Ascending aorta (tissue), 2 donors: ENCODE measurements around the gene TENT5C. TPM values are rescaled to one million over a fixed set of nuclear protein-coding genes. Genes with fewer than 3 reads are reported as not detected.

Experiments used
- DNase-seq, 2 donors: peaks; one replicate each; pipeline ENCODE4 v3.0.0-alpha.2; 2019; ENCODE audit warnings: low spot score in 2 of 2
- H3K27ac ChIP-seq, 2 donors: fragments of 200-600 bp; sonication (generic); one replicate each; pipeline ENCODE4 v1.5.1; 2016 to 2017; ENCODE audit warnings: mild to moderate bottlenecking in 1 of 2
- H3K27me3 ChIP-seq: fragments of 200-600 bp; sonication (generic); one replicate; pipeline ENCODE4 v1.5.1; 2017
- H3K36me3 ChIP-seq, 2 donors: fragments of 200-600 bp; sonication (generic); one replicate each; pipeline ENCODE4 v1.5.1; 2016
- H3K4me1 ChIP-seq, 2 donors: fragments of 200-600 bp; sonication (generic); one replicate each; pipeline ENCODE4 v1.5.1; 2016 to 2017; ENCODE audit warnings: mild to moderate bottlenecking in 1 of 2
- H3K4me3 ChIP-seq, 2 donors: fragments of 200-600 bp; sonication (generic); one replicate each; pipeline ENCODE4 v1.5.1; 2016 to 2017; ENCODE audit warnings: mild to moderate bottlenecking in 1 of 2
- H3K9me3 ChIP-seq, 2 donors: fragments of 200-600 bp; sonication (generic); one replicate each; pipeline ENCODE4 v1.5.1; 2016
- intact Hi-C: fragments of 100-400 bp; cut with DNase I; formaldehyde crosslinking; loops from one replicate; pipeline ENCODE4 v1.15.1; 2023
- total RNA-seq: library from RNA; depleted of rRNA; stranded (reverse); fragments of >200 nt; gene quantifications from one replicate; pipeline ENCODE4 v1.1.0, GENCODE V29; 2016
- TF ChIP-seq, protein P1 (sequence below), 3 experiments: fragments of 200-600 bp in 2 of 3; fragments of 450-650 bp in 1 of 3; sonication (generic) in 2 of 3; IDR thresholded peaks; one replicate each; pipeline ENCODE4 v1.5.1; 2016 to 2019; ENCODE audit warnings: antibody characterized with exemption in 3 of 3, mild to moderate bottlenecking in 1 of 3, moderate library complexity in 1 of 3

The TENT5C gene
- total RNA-seq, 1 donor from 2014 or later = 0.32 TPM

DNA sequence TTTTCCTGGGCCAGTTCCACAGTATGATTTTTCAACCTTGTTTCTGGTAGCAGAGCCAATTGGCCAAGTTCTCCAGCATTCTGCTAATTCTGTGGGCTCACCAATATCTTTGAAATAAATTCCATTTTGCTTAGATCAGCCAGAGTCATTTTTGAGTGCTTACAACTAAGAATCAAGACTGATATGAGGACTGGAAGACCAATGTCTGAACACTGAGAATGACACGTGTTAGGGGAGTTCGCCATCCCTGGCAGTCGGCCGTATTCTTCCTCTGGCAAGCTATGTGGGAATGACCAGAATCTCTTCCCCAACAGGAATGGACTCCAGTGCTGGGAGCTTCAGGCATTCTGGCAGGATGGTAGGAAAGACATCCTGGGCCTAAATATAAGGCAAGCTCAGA lies 4.9 kb upstream of the TENT5C start:
- intact Hi-C loops = loop anchor here (10.0 kb wide), 3 partner anchors 294 to 506 kb away; partner anchors contain the start of gene TRIM45
- DNase-seq = peak in 1 of 2 donors; percentile 70

DNA sequence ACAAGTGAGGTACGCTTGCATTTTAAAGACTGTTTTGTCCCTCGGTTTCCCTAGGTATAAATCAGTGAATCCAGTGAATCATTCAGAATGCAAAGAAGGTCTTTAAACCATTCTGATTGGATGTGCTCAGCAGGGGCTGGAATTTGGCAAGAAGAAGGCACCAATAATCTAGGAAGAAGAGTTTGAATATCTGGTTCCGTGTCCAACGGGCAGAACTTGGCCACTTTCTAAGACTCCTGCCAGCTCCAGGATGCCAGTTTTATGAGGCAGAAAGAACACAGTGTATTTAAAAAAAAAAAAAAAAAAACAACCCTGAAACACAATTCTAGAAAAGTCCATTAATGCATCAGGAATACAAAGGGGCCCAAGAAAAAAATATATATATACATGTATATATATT lies 3.0 kb upstream of the TENT5C start:
- Histone ChIP-seq H3K27ac (no peak overlapping the region), H3K4me1 (peaks cover 0 to 2% of the 10 kb centered on the region in 2 donors), H3K36me3 (no peaks in the 10 kb centered on the region), H3K4me3 (no peak overlapping the region), H3K27me3 (no peaks in the 10 kb centered on the region), H3K9me3 (no peaks in the 10 kb centered on the region)
- TF ChIP-seq, protein P1, sequence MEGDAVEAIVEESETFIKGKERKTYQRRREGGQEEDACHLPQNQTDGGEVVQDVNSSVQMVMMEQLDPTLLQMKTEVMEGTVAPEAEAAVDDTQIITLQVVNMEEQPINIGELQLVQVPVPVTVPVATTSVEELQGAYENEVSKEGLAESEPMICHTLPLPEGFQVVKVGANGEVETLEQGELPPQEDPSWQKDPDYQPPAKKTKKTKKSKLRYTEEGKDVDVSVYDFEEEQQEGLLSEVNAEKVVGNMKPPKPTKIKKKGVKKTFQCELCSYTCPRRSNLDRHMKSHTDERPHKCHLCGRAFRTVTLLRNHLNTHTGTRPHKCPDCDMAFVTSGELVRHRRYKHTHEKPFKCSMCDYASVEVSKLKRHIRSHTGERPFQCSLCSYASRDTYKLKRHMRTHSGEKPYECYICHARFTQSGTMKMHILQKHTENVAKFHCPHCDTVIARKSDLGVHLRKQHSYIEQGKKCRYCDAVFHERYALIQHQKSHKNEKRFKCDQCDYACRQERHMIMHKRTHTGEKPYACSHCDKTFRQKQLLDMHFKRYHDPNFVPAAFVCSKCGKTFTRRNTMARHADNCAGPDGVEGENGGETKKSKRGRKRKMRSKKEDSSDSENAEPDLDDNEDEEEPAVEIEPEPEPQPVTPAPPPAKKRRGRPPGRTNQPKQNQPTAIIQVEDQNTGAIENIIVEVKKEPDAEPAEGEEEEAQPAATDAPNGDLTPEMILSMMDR (IDR thresholded peaks at IDR 0.05) = no peak
- intact Hi-C loops = loop anchor here (10.0 kb wide), 3 partner anchors 292 to 508 kb away; partner anchors contain the start of gene TRIM45
- peak in 1 of 2 donors; percentile 38 for DNase-seq

More for the DNA sequence above, 4.9 kb upstream of the TENT5C start:
- Histone ChIP-seq H3K4me1 (no peaks in the 10 kb centered on the region), H3K27ac (peak overlapping the region in 1 of 2 donors; percentile 15), H3K9me3 (no peaks in the 10 kb centered on the region), H3K27me3 (no peaks in the 10 kb centered on the region), H3K4me3 (no peak overlapping the region), H3K36me3 (no peaks in the 10 kb centered on the region)
- TF ChIP-seq, protein P1 (IDR thresholded peaks at IDR 0.05) = no peak

DNA sequence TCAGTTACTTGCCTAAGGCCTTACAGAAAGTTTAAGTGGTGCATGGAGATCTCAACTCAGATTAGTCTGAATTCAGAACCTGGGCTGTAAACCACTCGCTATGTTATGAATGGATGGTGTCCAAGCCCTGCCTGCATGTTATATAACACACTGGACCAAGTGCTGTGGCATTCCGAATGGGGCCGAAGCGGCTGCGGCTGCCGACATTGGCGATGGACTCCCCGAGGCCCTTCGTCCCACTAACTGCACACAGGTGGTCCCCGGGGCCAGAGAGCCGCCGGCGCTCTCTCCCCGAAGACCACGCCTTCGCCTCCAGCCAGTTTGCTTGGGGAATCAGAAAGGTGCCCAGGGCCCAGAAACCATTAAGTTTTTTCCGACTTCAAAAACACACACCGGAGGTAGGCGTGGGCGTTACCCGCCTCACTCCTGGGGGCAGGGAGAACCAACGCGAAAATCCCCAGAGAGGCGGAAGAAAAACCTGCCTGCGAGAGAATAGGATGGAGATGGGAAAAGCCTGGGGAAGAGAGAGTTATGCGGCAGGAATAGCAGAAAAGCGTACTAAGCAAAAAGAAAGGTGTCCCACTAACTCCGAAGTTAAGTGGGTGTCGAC lies 579 bp upstream of the TENT5C start:
- intact Hi-C loops = loop anchor here (1.0 to 10.0 kb wide), 10 partner anchors 68 to 1233 kb away; partner anchors contain the start of genes ATP1A1, GDAP2, MAN1A2 and TRIM45
- Histone ChIP-seq H3K27me3 (no peaks in the 10 kb centered on the region), H3K27ac (peak overlapping the region; percentile 83 to 90), H3K36me3 (no peaks in the 10 kb centered on the region), H3K9me3 (no peaks in the 10 kb centered on the region), H3K4me3 (peak overlapping the region; percentile 85 to 88), H3K4me1 (peaks cover 0 to 9% of the 10 kb centered on the region in 2 donors)
- no peak for DNase-seq
- TF ChIP-seq, protein P1 (IDR thresholded peaks at IDR 0.05) = no peak

DNA sequence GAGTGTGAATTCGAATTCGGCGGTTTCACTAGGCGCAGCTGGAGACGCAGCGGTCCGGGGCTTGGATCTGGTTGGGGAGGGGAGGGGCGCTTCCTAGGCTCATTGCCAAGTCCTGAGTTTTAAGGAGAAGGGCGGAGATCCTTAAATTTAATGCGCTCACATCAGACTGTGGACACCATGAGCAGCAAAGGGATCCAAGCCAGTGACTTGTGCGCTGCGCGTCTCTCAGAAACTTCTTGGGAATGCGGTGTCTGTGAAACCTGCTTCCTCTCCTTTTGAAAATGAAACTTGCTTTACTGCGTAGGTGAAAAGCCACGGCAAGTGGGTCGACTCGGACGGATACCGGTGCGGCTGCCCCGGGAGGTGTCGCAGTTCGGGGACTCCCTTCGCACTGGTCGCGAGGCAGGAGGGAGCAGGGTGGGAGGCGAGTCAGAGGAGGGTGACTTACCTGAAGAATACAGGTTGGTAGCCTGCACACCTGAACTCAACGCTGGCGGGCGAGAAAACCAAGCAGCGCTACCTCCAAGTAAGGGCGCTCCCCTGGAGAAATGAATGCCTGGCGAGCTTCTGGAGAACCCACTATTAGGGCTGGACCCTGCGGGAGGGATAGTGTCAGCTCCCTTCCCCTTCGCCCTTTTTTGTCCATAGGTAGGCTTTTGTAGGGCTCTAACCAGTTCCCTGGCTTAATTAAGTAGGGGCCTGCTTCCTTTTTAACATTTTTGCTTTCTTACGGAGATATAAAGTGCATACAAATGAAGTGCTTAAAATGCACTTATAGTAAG lies 992 bp downstream of the TENT5C start:
- peak overlapping the region; percentile 75 to 88 for H3K27ac ChIP-seq
- DNase-seq = peak in 1 of 2 donors; percentile 81
- intact Hi-C loops = loop anchor here (1.0 to 10.0 kb wide), 8 partner anchors 70 to 1235 kb away; partner anchors contain the start of genes ATP1A1, GDAP2, TRIM45 and WDR3
- H3K4me1 ChIP-seq = peaks cover 0 to 9% of the 10 kb centered on the region in 2 donors
- no peaks in the 10 kb centered on the region for H3K36me3 ChIP-seq
- H3K4me3 ChIP-seq = peak overlapping the region; percentile 85 to 88
- TF ChIP-seq, protein P1 (IDR thresholded peaks at IDR 0.05) = no peak
- H3K9me3 ChIP-seq = no peaks in the 10 kb centered on the region
- H3K27me3 ChIP-seq = no peaks in the 10 kb centered on the region

DNA sequence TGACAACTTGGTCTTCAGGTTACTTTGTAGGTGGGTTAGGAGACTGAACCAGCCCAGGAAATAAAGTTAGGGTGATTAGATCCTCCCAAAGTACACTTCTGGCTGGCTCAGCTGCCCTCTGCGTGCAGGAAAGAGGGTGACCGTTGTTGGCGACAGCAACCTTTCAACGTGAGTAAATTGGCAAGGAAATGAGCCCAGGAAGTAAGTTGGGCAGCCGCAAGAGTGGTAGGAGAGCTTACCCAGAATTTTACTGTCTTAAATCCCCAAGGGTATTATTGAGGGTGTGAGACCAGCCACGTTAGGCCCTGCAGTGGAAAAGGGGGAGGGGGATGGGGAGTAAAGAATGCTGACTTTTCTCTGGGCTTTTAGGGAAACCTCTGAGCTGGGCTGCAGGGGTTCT lies 1.6 kb downstream of the TENT5C start:
- Histone ChIP-seq H3K4me3 (peak overlapping the region; percentile 85 to 88), H3K36me3 (no peaks in the 10 kb centered on the region), H3K9me3 (no peaks in the 10 kb centered on the region), H3K27me3 (no peaks in the 10 kb centered on the region), H3K27ac (peak overlapping the region in 1 of 2 donors; percentile 75), H3K4me1 (peaks cover 0 to 9% of the 10 kb centered on the region in 2 donors)
- DNase-seq = peak in 1 of 2 donors; percentile 70
- TF ChIP-seq, protein P1 (IDR thresholded peaks at IDR 0.05) = no peak
- intact Hi-C loops = loop anchor here (5.0 to 10.0 kb wide), 7 partner anchors 70 to 1235 kb away; partner anchors contain the start of genes ATP1A1, GDAP2, TRIM45 and WDR3
